Loucy (cell line): ENCODE results near the gene ADCY4.

ENCODE experiments used
- CTCF ChIP-seq: fragments of 200-600 bp; sonication (generic); conservative IDR thresholded peaks from 2 replicates; pipeline ENCODE4 v1.5.1; 2014; ENCODE audit warnings: mild to moderate bottlenecking, antibody characterized with exemption, low read length
- EZH2phosphoT487 ChIP-seq: fragments of 200-600 bp; IDR thresholded peaks from 2 replicates; pipeline ENCODE4 v1.6.1; 2018; ENCODE audit warnings: antibody characterized with exemption, mild to moderate bottlenecking, moderate library complexity, borderline replicate concordance

- TF ChIP-seq CTCF (no peak), EZH2phosphoT487 (no peak)
These were observed 52.1 kb downstream of the ADCY4 start for GRCh38 chr14:24282736-24283135.
